Pons (tissue), 1 donor: Measurements from ENCODE around the gene IRF2BP2.
A peak's percentile ranks its signal among the peaks of the same experiment; 100 is the strongest.
"Not testable (repeated sequence)": the region's sequence is repeated elsewhere in the genome, so short reads cannot be mapped to it uniquely, and the experiment has no call there.

Experiments
- DNase-seq: peaks from one replicate; pipeline ENCODE4 v3.0.0-alpha.2; 2016; ENCODE audit warnings: low spot score

Gene IRF2BP2

GRCh38 chr1:234610061-234610665, at the start of gene IRF2BP2:
TSS of gene IRF2BP2 (minus strand) at chr1:234610178. CDS start at chr1:234609494, 684 bp downstream.
- DNase-seq, result peak; percentile 80

GRCh38 chr1:234659538-234659937, 49.6 kb upstream of the IRF2BP2 start:
- no peak for DNase-seq

- DNase-seq, result no peak
Measured at GRCh38 chr1:234658138-234658537, 48.2 kb upstream of the IRF2BP2 start.

GRCh38 chr1:234656944-234657654, 47.1 kb upstream of the IRF2BP2 start:
- DNase-seq, result peak; percentile 51

GRCh38 chr1:234656070-234656895, 46.3 kb upstream of the IRF2BP2 start:
- DNase-seq, result no peak

- no peak for DNase-seq
Measured at GRCh38 chr1:234655328-234656069, 45.5 kb upstream of the IRF2BP2 start.

GRCh38 chr1:234654002-234654733, 44.2 kb upstream of the IRF2BP2 start:
- no peak for DNase-seq

GRCh38 chr1:234649432-234650081, 39.6 kb upstream of the IRF2BP2 start:
- no peak for DNase-seq

GRCh38 chr1:234647758-234648157, 37.8 kb upstream of the IRF2BP2 start:
- DNase-seq, result no peak

- no peak for DNase-seq
Measured at GRCh38 chr1:234647245-234647644, 37.3 kb upstream of the IRF2BP2 start.

GRCh38 chr1:234645964-234646363, 36.0 kb upstream of the IRF2BP2 start:
- no peak for DNase-seq

GRCh38 chr1:234645474-234645953, 35.5 kb upstream of the IRF2BP2 start:
- DNase-seq, result no peak

- no peak for DNase-seq
Measured at GRCh38 chr1:234644928-234645327, 35.0 kb upstream of the IRF2BP2 start.

- DNase-seq, result no peak
Measured at GRCh38 chr1:234643850-234644134, 33.8 kb upstream of the IRF2BP2 start.

- DNase-seq, result no peak
Measured at GRCh38 chr1:234643111-234643849, 33.3 kb upstream of the IRF2BP2 start.

- no peak for DNase-seq
Measured at GRCh38 chr1:234642428-234642827, 32.5 kb upstream of the IRF2BP2 start.

- no peak for DNase-seq
Measured at GRCh38 chr1:234639961-234640360, 30.0 kb upstream of the IRF2BP2 start.

- DNase-seq, result no peak
Measured at GRCh38 chr1:234638832-234639799, 29.1 kb upstream of the IRF2BP2 start.

- DNase-seq, result not testable (repeated sequence)
Measured at GRCh38 chr1:234634922-234635321, 24.9 kb upstream of the IRF2BP2 start.
